ENCODE data around the gene COL5A1.

Gene COL5A1

GRCh38 chr9:134728801-134729495 lies 87.3 kb downstream of the COL5A1 start:
- DNase-seq (ENCODE audit: low read depth): no peak

GRCh38 chr9:134730011-134730760 lies 88.6 kb downstream of the COL5A1 start:
- no peak for DNase-seq (ENCODE audit: low read depth)

GRCh38 chr9:134730761-134731496 lies 89.3 kb downstream of the COL5A1 start:
- no peak for DNase-seq (ENCODE audit: low read depth)

GRCh38 chr9:134731497-134732391 lies 90.1 kb downstream of the COL5A1 start:
- DNase-seq (ENCODE audit: low read depth): no peak

- DNase-seq (ENCODE audit: low read depth): no peak
Measured at GRCh38 chr9:134732392-134733110, 90.9 kb downstream of the COL5A1 start.

GRCh38 chr9:134733480-134734232 lies 92.1 kb downstream of the COL5A1 start:
- no peak for DNase-seq (ENCODE audit: low read depth)

GRCh38 chr9:134734270-134734669 lies 92.7 kb downstream of the COL5A1 start:
- no peak for DNase-seq (ENCODE audit: low read depth)

- no peak for DNase-seq (ENCODE audit: low read depth)
Measured at GRCh38 chr9:134735441-134736175, 94.0 kb downstream of the COL5A1 start.

GRCh38 chr9:134736791-134737497 lies 95.3 kb downstream of the COL5A1 start:
- DNase-seq (ENCODE audit: low read depth): no peak

GRCh38 chr9:134737842-134738580 lies 96.4 kb downstream of the COL5A1 start:
- no peak for DNase-seq (ENCODE audit: low read depth)

- DNase-seq (ENCODE audit: low read depth): peak; percentile 4
Measured at GRCh38 chr9:134738869-134739659, 97.5 kb downstream of the COL5A1 start.

- no peak for DNase-seq (ENCODE audit: low read depth)
Measured at GRCh38 chr9:134739660-134739968, 98.0 kb downstream of the COL5A1 start.

- DNase-seq (ENCODE audit: low read depth): no peak
Measured at GRCh38 chr9:134740071-134740470, 98.5 kb downstream of the COL5A1 start.

- DNase-seq (ENCODE audit: low read depth): no peak
Measured at GRCh38 chr9:134741846-134742245, 100.2 kb downstream of the COL5A1 start.

GRCh38 chr9:134742822-134743535 lies 101.4 kb downstream of the COL5A1 start:
- DNase-seq (ENCODE audit: low read depth): no peak

GRCh38 chr9:134743853-134744252 lies 102.2 kb downstream of the COL5A1 start:
- no peak for DNase-seq (ENCODE audit: low read depth)

Measured in stimulated activated CD8-positive, alpha-beta memory T cell treated with anti-CD3 and anti-CD28 coated beads, Interleukin-15, amount 100 ng/mL, for 1 hour (primary cell).